ENCODE data around the gene ABCF2. TPM values are rescaled to one million over a fixed set of nuclear protein-coding genes. Genes with fewer than 3 reads are reported as not detected.

ABCF2 gene
- polyA plus RNA-seq, 1 experiment = 62.5 TPM

- Histone ChIP-seq H3K4me3 (ENCODE audit: low read depth, low read length) (no peak overlapping the region), H3K27me3 (ENCODE audit: control insufficient read depth, insufficient read depth, low read length) (peaks cover 2% of the 10 kb centered on the region; the same call in 1 of the 2 replicates), H3K36me3 (ENCODE audit: control insufficient read depth, insufficient read depth, low read length) (no peaks in the 10 kb centered on the region)
- POLR2A ChIA-PET = no interaction called here
- TF ChIP-seq CTCF (IDR thresholded peaks at IDR 0.05; ENCODE audit: insufficient read depth, low read depth, low read length) = no peak
- CTCF ChIA-PET = interaction anchor here (1.8 to 2.2 kb wide), 2 partner anchors 14 to 53 kb away, joined by 5 to 8 read pairs; no protein-coding TSS in a partner anchor
- no peak for DNase-seq (ENCODE audit: low read depth)
These were observed 23.5 kb upstream of the ABCF2 start for GRCh38 chr7:151250181-151251132.

- H3K36me3 ChIP-seq (ENCODE audit: control insufficient read depth, insufficient read depth, low read length) = no peaks in the 10 kb centered on the region
- no peak overlapping the region for H3K4me3 ChIP-seq (ENCODE audit: low read depth, low read length)
- H3K27me3 ChIP-seq (ENCODE audit: control insufficient read depth, insufficient read depth, low read length) = no peaks in the 10 kb centered on the region
- no peak for TF ChIP-seq CTCF (IDR thresholded peaks at IDR 0.05; ENCODE audit: insufficient read depth, low read depth, low read length)
- CTCF ChIA-PET = no interaction called here
- no peak for DNase-seq (ENCODE audit: low read depth)
- POLR2A ChIA-PET = no interaction called here
These were observed 22.7 kb upstream of the ABCF2 start for GRCh38 chr7:151249732-151250072.

- Histone ChIP-seq H3K4me3 (ENCODE audit: low read depth, low read length) (peak overlapping the region; percentile 80), H3K36me3 (ENCODE audit: control insufficient read depth, insufficient read depth, low read length) (no peaks in the 10 kb centered on the region), H3K27me3 (ENCODE audit: control insufficient read depth, insufficient read depth, low read length) (no peaks in the 10 kb centered on the region)
- TF ChIP-seq CTCF (IDR thresholded peaks at IDR 0.05; ENCODE audit: insufficient read depth, low read depth, low read length) = no peak
- POLR2A ChIA-PET = interaction anchor here (0.5 kb wide), 1 partner anchor 350 kb away, joined by 5 read pairs; no protein-coding TSS in a partner anchor
- CTCF ChIA-PET = no interaction called here
- no peak for DNase-seq (ENCODE audit: low read depth)
These were observed 22.2 kb upstream of the ABCF2 start for GRCh38 chr7:151249034-151249731.

GRCh38 chr7:151248346-151249033 lies 21.5 kb upstream of the ABCF2 start, which contains the start of gene SMARCD3:
SMARCD3 (minus strand) TSS chr7:151248694; CDS start chr7:151248562, 132 bp downstream.
- POLR2A ChIA-PET = no interaction called here
- no peak for DNase-seq (ENCODE audit: low read depth)
- Histone ChIP-seq H3K27me3 (ENCODE audit: control insufficient read depth, insufficient read depth, low read length) (no peaks in the 10 kb centered on the region), H3K36me3 (ENCODE audit: control insufficient read depth, insufficient read depth, low read length) (no peaks in the 10 kb centered on the region), H3K4me3 (ENCODE audit: low read depth, low read length) (peak within 1 kb of the TSS; percentile 80)
- no peak for TF ChIP-seq CTCF (IDR thresholded peaks at IDR 0.05; ENCODE audit: insufficient read depth, low read depth, low read length)
- CTCF ChIA-PET = interaction anchor here (1.1 to 3.2 kb wide), 4 partner anchors 12 to 56 kb away, joined by 5 to 15 read pairs (median 14); partner anchors contain the start of genes ABCF2 and CHPF2

Data from BJ (cell line).